DMS79 (cell line): ENCODE measurements around the gene LRRN3.
"Not testable (repeated sequence)": the region's sequence is repeated elsewhere in the genome, so short reads cannot be mapped to it uniquely, and the experiment has no call there.

Experiments used
- DNase-seq: peaks from one replicate; lab custom pipeline; 2025; lab: John Stamatoyannopoulos, UW

The LRRN3 gene

DNA sequence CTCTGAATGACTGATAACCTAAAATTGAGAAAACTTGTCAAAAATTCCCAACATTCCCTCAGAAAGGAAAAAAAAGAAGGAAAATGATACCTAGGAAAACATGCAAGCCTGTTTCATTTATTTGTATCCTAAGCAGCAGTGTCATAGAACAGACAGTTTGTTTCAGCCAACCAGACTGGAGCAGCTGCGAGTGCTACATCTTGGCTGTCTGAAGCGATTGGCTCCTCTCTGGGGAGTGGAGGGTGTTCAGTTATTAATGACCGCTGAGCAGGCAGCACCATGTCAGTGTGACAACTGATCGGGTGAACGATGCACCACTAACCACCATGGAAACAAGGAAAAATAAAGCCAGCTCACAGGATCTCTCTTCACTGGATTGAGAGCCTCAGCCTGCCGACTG, at the start of gene LRRN3:
Gene LRRN3 (plus strand): TSS at position 282 of the 400 bp plus-strand sequence. CDS start 31,646 bp downstream, outside the sequence.
- peak; percentile 73 for DNase-seq

GRCh38 chr7:111041577-111041976, 49.4 kb upstream of the LRRN3 start:
- no peak for DNase-seq

- no peak for DNase-seq
Measured at GRCh38 chr7:111042842-111043241, 48.1 kb upstream of the LRRN3 start.

- no peak for DNase-seq
Measured at GRCh38 chr7:111043561-111043960, 47.4 kb upstream of the LRRN3 start.

GRCh38 chr7:111045449-111045848, 45.5 kb upstream of the LRRN3 start:
- DNase-seq: no peak

DNA sequence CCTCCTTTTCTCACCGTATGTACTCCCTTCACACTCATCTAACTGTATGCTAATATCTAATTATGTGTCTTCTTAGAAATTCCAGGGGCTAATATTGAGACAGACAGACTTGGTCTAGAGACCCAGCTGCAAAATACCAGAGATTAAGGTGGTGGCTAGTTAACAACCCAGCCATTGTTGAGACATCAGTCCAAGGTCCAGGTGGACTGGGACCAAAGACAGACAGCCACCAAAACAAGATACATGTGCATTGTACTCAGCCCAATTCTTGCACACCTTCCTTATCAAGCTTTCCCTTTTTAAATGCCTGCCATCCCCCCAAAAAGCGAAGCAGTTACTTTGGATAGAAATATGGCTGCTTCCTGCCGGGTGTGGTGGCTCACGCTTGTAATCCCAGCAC, 43.3 kb upstream of the LRRN3 start:
- no peak for DNase-seq

DNA sequence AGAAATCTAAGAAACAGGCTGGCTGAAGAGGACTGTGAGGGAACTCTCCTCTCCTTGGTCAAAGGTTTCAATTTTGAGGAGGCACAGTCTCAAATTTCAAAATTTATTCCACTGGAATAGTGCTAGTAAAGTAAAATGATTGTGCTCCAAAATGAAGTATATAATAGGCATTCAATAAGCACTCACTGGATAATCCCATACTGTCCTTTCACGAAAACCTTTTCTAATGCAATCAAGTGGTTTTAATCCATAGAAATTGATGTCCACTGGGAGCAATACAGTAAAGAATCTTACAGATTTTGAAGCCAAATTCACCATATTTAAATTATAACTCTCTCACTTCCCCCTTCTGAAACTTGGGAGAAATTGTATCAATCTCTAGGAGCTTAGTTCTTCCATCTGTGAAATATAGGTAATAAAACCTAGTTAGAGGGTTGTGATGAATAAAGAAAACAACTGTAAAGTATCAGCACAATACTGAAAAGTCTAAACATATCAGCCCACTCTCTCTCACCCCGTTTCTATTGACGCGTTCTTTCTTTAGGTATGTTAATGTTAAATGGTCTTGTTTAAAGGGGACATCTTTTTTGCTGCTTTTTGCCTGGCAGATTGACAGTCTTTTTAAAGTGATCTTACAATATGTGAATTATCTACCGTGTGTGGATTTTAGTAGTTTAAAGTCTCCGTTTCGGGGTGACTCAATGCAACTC, 40.8 kb upstream of the LRRN3 start:
- DNase-seq: no peak

GRCh38 chr7:111050875-111051416, 40.0 kb upstream of the LRRN3 start:
- no peak for DNase-seq

GRCh38 chr7:111051832-111052231, 39.1 kb upstream of the LRRN3 start:
- DNase-seq: no peak

DNA sequence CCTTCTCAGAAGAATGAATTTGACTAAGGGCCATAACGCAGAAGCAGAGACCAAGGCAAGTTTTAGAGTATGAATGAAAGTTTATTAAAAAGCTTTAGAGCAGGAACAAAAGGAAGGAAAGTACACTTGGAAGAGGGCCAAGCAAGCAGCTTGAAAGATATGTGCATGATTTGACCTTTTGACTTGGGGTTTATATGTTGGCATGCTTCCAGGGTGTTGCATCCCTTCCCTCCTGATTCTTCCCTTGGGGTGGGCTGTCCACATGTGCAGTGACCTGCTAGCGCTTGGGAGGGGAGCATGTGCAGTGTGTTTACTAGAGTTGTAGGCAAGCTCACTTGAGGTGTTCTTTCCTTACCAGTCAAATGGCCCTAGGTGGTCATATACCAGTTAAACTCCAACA, 37.9 kb upstream of the LRRN3 start:
- DNase-seq: no peak

- DNase-seq: no peak
Measured at GRCh38 chr7:111056371-111056770, 34.6 kb upstream of the LRRN3 start.

DNA sequence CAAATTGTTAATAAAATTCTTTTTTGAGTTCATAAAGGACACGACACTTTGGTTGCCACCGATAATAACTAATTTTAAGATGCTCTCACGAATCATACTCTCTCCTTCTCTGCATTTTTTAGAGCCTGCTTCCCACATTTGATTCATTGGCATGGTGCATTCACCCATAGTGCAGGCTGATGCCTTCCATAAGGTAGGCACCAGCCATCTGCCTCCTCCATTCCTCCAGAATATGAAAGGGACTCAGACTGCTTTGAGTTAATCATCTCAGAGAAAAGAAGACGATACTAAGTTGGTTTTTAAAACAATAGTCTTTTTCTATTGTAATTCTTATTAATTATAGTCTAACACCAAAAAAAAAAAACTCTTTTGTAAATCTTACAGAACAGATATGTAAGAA, 33.9 kb upstream of the LRRN3 start:
- DNase-seq: no peak

GRCh38 chr7:111059833-111060232, 31.1 kb upstream of the LRRN3 start:
- DNase-seq: no peak

DNA sequence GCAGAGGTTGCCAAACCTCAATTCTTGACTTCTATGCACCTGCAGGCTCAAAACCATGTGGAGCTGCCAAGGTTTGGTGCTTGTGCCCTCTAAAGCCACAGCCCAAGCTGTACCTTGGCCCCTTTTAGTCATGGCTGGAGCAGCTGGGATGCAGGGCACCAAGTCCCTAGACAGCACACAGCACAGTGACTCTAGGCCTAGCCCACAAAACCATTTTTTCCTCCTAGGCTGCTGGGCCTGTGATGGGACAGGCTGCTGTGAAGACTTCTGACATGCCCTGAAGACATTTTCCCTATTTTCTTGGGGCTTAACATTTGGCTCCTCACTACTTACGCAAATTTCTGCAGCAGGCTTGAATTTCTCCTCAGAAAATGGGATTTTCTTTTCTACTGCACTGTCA, 27.8 kb upstream of the LRRN3 start:
- DNase-seq: no peak

DNA sequence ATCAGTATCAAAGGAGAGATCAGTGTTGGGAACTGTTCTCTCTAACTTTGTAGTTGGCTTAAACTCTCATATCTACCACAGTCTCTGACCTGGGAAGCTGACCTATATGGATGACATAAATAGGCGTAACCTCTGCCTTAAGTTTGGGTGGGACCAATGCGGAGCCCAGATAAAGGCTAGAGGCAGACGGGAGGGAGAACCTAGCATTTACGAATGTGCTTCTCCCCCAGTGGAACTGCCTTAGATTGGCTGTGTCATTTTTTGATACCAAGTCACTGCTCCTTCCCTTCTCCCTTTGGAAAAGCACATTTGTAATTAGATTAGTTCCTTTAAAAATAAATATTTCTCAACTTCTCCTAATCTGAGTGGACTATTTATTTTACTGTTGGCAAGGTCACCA, 23.7 kb upstream of the LRRN3 start:
- no peak for DNase-seq

- DNase-seq: no peak
Measured at GRCh38 chr7:111067682-111068081, 23.2 kb upstream of the LRRN3 start.

- DNase-seq: no peak
Measured at GRCh38 chr7:111068618-111069017, 22.3 kb upstream of the LRRN3 start.

- DNase-seq: no peak
Measured at GRCh38 chr7:111071556-111071955, 19.4 kb upstream of the LRRN3 start.

GRCh38 chr7:111072658-111073057, 18.3 kb upstream of the LRRN3 start:
- DNase-seq: not testable (repeated sequence)

DNA sequence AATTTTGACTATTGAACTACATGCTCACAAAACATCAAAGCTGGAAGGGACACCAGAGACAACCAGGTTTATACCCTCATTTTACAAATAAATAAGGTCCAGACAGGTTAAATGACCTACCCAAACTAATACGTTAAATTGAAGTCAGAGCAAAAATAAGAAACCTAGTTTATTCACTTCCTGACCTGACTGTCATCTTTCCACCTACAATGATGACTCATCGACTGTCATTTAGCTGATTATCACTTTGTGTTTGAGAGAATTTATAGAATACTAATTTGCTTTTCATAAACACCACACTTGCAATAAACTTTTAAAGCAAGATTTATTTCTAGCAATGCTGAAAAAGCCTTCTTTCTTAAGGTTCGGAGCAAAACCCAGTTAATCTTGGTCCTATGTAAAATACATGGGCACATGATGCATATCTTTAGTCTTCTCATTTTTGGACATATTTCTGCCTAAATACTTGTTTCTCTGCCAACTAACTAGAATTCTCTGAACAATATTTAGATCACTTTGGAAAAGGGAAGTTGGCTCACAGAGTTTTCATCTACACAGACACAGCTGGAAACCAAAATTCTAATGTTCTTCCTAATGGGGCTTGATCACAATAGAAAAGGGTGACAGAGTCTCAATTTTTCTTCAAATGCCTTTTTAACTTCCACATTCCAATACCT, 16.7 kb upstream of the LRRN3 start:
- DNase-seq: no peak

DNA sequence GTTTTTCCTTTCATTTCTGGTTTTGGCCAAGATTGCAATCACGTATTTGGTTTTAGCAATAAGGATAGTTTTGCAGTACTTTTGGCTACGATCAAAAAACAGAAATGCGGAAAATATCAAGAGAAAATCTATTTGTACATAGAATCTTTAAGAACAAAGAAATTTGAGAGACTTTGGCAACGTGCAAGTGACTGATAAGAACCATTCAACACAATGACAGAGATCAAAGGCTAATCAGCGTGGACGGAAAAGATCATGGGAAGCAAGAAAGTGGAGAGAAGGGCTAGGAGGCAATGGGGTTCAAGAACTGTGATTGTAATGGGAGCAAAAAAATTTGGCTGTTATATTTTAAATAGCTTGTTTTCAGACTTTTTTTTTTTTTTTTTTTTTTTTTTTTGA, 16.2 kb upstream of the LRRN3 start:
- DNase-seq: no peak

GRCh38 chr7:111075498-111075897, 15.4 kb upstream of the LRRN3 start:
- no peak for DNase-seq

GRCh38 chr7:111076205-111076604, 14.7 kb upstream of the LRRN3 start:
- DNase-seq: no peak

DNA sequence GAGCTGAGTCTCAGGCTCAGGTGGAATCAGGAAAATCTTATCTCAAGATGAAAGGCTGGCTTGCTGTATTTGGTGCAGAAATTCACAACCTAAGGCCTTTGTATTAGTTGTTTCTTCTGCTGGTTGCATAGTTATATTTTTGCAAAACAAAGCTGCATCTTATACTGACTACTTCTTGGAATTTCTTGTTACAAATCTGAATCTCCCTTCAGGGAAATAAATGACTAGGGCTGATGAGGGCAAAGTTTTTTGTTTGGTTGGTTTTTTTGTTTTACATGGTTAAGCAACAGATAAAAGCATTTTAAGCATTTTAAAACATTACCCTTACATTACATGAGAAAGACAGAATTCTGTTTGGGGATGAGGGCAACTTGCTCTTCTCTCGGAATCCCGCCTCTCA, 13.9 kb upstream of the LRRN3 start:
- no peak for DNase-seq
